ENCODE data around the gene STOX1.

DNA sequence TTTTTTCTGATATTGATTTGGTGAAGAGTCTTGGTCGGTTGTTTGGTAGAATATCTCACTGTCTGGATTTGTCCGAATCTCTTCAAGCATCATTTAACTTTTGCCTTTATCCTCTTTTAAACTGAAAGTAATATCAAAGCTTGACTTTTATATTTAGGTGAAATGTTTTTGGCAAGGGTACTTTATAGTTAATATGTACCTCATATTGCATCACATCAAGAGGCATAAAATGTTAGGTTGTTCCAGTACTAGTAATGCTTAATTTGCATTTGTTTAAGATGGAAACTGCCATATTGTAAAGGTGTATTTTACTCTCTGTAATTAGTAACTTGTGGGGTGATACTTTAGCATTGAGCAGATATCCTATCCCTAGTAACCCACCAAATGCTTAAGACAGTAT, 111.6 kb downstream of the STOX1 start:
- TF ChIP-seq, protein P1, sequence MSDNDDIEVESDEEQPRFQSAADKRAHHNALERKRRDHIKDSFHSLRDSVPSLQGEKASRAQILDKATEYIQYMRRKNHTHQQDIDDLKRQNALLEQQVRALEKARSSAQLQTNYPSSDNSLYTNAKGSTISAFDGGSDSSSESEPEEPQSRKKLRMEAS (IDR thresholded peaks at IDR 0.05): no peak
- TF ChIP-seq, protein P2, sequence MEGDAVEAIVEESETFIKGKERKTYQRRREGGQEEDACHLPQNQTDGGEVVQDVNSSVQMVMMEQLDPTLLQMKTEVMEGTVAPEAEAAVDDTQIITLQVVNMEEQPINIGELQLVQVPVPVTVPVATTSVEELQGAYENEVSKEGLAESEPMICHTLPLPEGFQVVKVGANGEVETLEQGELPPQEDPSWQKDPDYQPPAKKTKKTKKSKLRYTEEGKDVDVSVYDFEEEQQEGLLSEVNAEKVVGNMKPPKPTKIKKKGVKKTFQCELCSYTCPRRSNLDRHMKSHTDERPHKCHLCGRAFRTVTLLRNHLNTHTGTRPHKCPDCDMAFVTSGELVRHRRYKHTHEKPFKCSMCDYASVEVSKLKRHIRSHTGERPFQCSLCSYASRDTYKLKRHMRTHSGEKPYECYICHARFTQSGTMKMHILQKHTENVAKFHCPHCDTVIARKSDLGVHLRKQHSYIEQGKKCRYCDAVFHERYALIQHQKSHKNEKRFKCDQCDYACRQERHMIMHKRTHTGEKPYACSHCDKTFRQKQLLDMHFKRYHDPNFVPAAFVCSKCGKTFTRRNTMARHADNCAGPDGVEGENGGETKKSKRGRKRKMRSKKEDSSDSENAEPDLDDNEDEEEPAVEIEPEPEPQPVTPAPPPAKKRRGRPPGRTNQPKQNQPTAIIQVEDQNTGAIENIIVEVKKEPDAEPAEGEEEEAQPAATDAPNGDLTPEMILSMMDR (IDR thresholded peaks at IDR 0.05 in 2 of 3, conservative IDR thresholded peaks at IDR 0.05 in 1 of 3; ENCODE audit: borderline replicate concordance in 1 of 3, insufficient read depth in 1 of 3, low read depth in 2 of 3, low read length in 2 of 3): no peak
- no peak for TF ChIP-seq EZH2 (IDR thresholded peaks at IDR 0.05)
- TF ChIP-seq, protein P3, sequence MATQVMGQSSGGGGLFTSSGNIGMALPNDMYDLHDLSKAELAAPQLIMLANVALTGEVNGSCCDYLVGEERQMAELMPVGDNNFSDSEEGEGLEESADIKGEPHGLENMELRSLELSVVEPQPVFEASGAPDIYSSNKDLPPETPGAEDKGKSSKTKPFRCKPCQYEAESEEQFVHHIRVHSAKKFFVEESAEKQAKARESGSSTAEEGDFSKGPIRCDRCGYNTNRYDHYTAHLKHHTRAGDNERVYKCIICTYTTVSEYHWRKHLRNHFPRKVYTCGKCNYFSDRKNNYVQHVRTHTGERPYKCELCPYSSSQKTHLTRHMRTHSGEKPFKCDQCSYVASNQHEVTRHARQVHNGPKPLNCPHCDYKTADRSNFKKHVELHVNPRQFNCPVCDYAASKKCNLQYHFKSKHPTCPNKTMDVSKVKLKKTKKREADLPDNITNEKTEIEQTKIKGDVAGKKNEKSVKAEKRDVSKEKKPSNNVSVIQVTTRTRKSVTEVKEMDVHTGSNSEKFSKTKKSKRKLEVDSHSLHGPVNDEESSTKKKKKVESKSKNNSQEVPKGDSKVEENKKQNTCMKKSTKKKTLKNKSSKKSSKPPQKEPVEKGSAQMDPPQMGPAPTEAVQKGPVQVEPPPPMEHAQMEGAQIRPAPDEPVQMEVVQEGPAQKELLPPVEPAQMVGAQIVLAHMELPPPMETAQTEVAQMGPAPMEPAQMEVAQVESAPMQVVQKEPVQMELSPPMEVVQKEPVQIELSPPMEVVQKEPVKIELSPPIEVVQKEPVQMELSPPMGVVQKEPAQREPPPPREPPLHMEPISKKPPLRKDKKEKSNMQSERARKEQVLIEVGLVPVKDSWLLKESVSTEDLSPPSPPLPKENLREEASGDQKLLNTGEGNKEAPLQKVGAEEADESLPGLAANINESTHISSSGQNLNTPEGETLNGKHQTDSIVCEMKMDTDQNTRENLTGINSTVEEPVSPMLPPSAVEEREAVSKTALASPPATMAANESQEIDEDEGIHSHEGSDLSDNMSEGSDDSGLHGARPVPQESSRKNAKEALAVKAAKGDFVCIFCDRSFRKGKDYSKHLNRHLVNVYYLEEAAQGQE (IDR thresholded peaks at IDR 0.05; ENCODE audit: low read depth): no peak
- no peak for TF ChIP-seq JUND (IDR thresholded peaks at IDR 0.05)
- no peak for TF ChIP-seq POLR2A (IDR thresholded peaks at IDR 0.05; ENCODE audit: borderline replicate concordance, extremely low read depth, insufficient read depth, insufficient read length)
- TF ChIP-seq EZH2phosphoT487 (IDR thresholded peaks at IDR 0.05; ENCODE audit: borderline replicate concordance): no peak
- TF ChIP-seq SIN3A (IDR thresholded peaks at IDR 0.05; ENCODE audit: low read depth): no peak
- TF ChIP-seq ZFX (IDR thresholded peaks at IDR 0.05): no peak
- TF ChIP-seq SRF (IDR thresholded peaks at IDR 0.05; ENCODE audit: low read depth): no peak
- no peak for TF ChIP-seq CEBPB (IDR thresholded peaks at IDR 0.05; ENCODE audit: low read depth)
- TF ChIP-seq YY1 (IDR thresholded peaks at IDR 0.05; ENCODE audit: extremely low read depth, insufficient replicate concordance, low read depth, low read length): no peak
- no peak for TF ChIP-seq POLR2AphosphoS5 (IDR thresholded peaks at IDR 0.05; ENCODE audit: low read depth, low read length)
- no peak for TF ChIP-seq TCF7L2 (IDR thresholded peaks at IDR 0.05; ENCODE audit: borderline replicate concordance, extremely low read depth, insufficient read depth, insufficient read length)

Measured in HCT116 (cell line).